HG03575 (cell line): ENCODE data around the gene ADIG.

Experiments
- ATAC-seq: cut with Tn5 transposase; IDR thresholded peaks from one replicate; pipeline ENCODE4 v1.9.1; 2021; ENCODE audit not compliant: unreplicated experiment, insufficient number of reproducible peaks, low FRiP score; ENCODE audit errors: extremely low read depth

ADIG gene

GRCh38 chr20:38581013-38581412 is at the start of gene ADIG:
TSS of gene ADIG (plus strand) at chr20:38581197. CDS start at chr20:38581251, 54 bp downstream.
- no peak for ATAC-seq

GRCh38 chr20:38534756-38535155 is 46.2 kb upstream of the ADIG start:
- no peak for ATAC-seq

GRCh38 chr20:38536310-38536709 is 44.7 kb upstream of the ADIG start:
- no peak for ATAC-seq

- ATAC-seq, result no peak
These were observed 43.8 kb upstream of the ADIG start for GRCh38 chr20:38537176-38537575.

- no peak for ATAC-seq
These were observed 42.2 kb upstream of the ADIG start for GRCh38 chr20:38538789-38539188.

- ATAC-seq, result no peak
These were observed 37.7 kb upstream of the ADIG start for GRCh38 chr20:38543014-38543906.

GRCh38 chr20:38545771-38546170 is 35.2 kb upstream of the ADIG start:
- ATAC-seq, result no peak

- no peak for ATAC-seq
These were observed 33.5 kb upstream of the ADIG start for GRCh38 chr20:38547288-38548085.

GRCh38 chr20:38548356-38549083 is 32.5 kb upstream of the ADIG start:
- no peak for ATAC-seq

- ATAC-seq, result no peak
These were observed 30.7 kb upstream of the ADIG start for GRCh38 chr20:38550274-38550673.

- no peak for ATAC-seq
These were observed 29.9 kb upstream of the ADIG start for GRCh38 chr20:38551056-38551626.

- no peak for ATAC-seq
These were observed 26.0 kb upstream of the ADIG start for GRCh38 chr20:38554986-38555385.

- no peak for ATAC-seq
These were observed 25.6 kb upstream of the ADIG start for GRCh38 chr20:38555395-38555794.

- ATAC-seq, result no peak
These were observed 23.8 kb upstream of the ADIG start for GRCh38 chr20:38557174-38557573.

GRCh38 chr20:38558596-38559360 is 22.2 kb upstream of the ADIG start:
- no peak for ATAC-seq

- ATAC-seq, result no peak
These were observed 21.2 kb upstream of the ADIG start for GRCh38 chr20:38559764-38560163.

GRCh38 chr20:38563802-38564431 is 17.1 kb upstream of the ADIG start:
- ATAC-seq, result no peak

GRCh38 chr20:38564680-38565079 is 16.3 kb upstream of the ADIG start:
- ATAC-seq, result no peak
